ENCODE data around the gene ITK. TPM values are rescaled to one million over a fixed set of nuclear protein-coding genes. Genes with fewer than 3 reads are reported as not detected.
A peak's percentile ranks its signal among the peaks of the same experiment; 100 is the strongest.

Gene ITK
- total RNA-seq, 6 experiments from 2014 or later: 0.35 to 1.2 (median 0.74) TPM

- DNase-seq (no peak), ATAC-seq (peak; percentile 11 to 47 (median 36))
- Histone ChIP-seq H3K9me3 (no peaks in the 10 kb centered on the region), H3K36me3 (no peaks in the 10 kb centered on the region), H3K4me1 (no peaks in the 10 kb centered on the region), H3K27me3 (no peaks in the 10 kb centered on the region), H3K27ac (no peak overlapping the region), H3K4me3 (no peak overlapping the region)
- intact Hi-C loops (cut with DNase I): loop anchor here (5.0 kb wide), 1 partner anchor 59 kb away; no protein-coding TSS in a partner anchor
- WGBS (ENCODE audit: insufficient coverage, low coverage, low lambda C conversion rate, missing lambda C conversion rate): 36% methylated on average over 4 of the region's 4 CpGs
- TF ChIP-seq POLR2A (IDR thresholded peaks at IDR 0.05) (no peak), CTCF (IDR thresholded peaks at IDR 0.05) (no peak)
These were observed 72.2 kb downstream of the ITK start for GRCh38 chr5:157252711-157253465.

- intact Hi-C loops (cut with DNase I): loop anchor here (5.0 kb wide), 1 partner anchor 59 kb away; no protein-coding TSS in a partner anchor
- H3K4me3 ChIP-seq: no peak overlapping the region
- no peaks in the 10 kb centered on the region for H3K27me3 ChIP-seq
- no peaks in the 10 kb centered on the region for H3K4me1 ChIP-seq
- TF ChIP-seq POLR2A (IDR thresholded peaks at IDR 0.05): no peak
- TF ChIP-seq CTCF (IDR thresholded peaks at IDR 0.05): peak; percentile 80 to 93 (median 90)
- no peak overlapping the region for H3K27ac ChIP-seq
- WGBS (ENCODE audit: insufficient coverage, low coverage, low lambda C conversion rate, missing lambda C conversion rate): 0% methylated on average over 2 of the region's 2 CpGs
- H3K36me3 ChIP-seq: no peaks in the 10 kb centered on the region
- no peaks in the 10 kb centered on the region for H3K9me3 ChIP-seq
- ATAC-seq: peak; percentile 97 to 98 (median 97)
- peak in 1 of 3 donors; percentile 58 for DNase-seq
These were observed 72.9 kb downstream of the ITK start for GRCh38 chr5:157253547-157253946.

GRCh38 chr5:157258450-157258849 is 77.8 kb downstream of the ITK start:
- Histone ChIP-seq H3K27ac (no peak overlapping the region), H3K27me3 (no peaks in the 10 kb centered on the region), H3K9me3 (no peaks in the 10 kb centered on the region), H3K36me3 (no peaks in the 10 kb centered on the region), H3K4me3 (no peak overlapping the region), H3K4me1 (no peaks in the 10 kb centered on the region)
- no peak for DNase-seq
- TF ChIP-seq CTCF (IDR thresholded peaks at IDR 0.05) (no peak), POLR2A (IDR thresholded peaks at IDR 0.05) (no peak)
- WGBS (ENCODE audit: insufficient coverage, low coverage, low lambda C conversion rate, missing lambda C conversion rate): 87% methylated on average over 4 of the region's 6 CpGs
- intact Hi-C loops (cut with DNase I): no loop called here
- ATAC-seq: no peak

- WGBS (ENCODE audit: insufficient coverage, low coverage, low lambda C conversion rate, missing lambda C conversion rate): 67% methylated on average over 4 of the region's 4 CpGs
These were observed 79.1 kb downstream of the ITK start for GRCh38 chr5:157259699-157260098.

More at GRCh38 chr5:157259699-157260098, 79.1 kb downstream of the ITK start:
- Histone ChIP-seq H3K4me1 (no peaks in the 10 kb centered on the region), H3K9me3 (no peaks in the 10 kb centered on the region), H3K27me3 (no peaks in the 10 kb centered on the region), H3K4me3 (no peak overlapping the region), H3K27ac (no peak overlapping the region), H3K36me3 (no peaks in the 10 kb centered on the region)
- no peak for DNase-seq
- intact Hi-C loops (cut with DNase I): no loop called here
- TF ChIP-seq CTCF (IDR thresholded peaks at IDR 0.05): no peak
- no peak for TF ChIP-seq POLR2A (IDR thresholded peaks at IDR 0.05)
- ATAC-seq: no peak
